ENCODE data around the gene GPAM. TPM values are rescaled to one million over a fixed set of nuclear protein-coding genes. Genes with fewer than 3 reads are reported as not detected.
A peak's percentile ranks its signal among the peaks of the same experiment; 100 is the strongest.
"Not testable (repeated sequence)": the region's sequence is repeated elsewhere in the genome, so short reads cannot be mapped to it uniquely, and the experiment has no call there.

Gene GPAM
- total RNA-seq = 5.5 and 8.0 TPM in 2 replicates

- TF ChIP-seq CTCF (conservative IDR thresholded peaks at IDR 0.05; ENCODE audit: low read depth, low read length) = no peak
- peak; percentile 32 for DNase-seq (ENCODE audit: low read depth)
- peak within 1 kb of the TSS; percentile 95 for H3K4me3 ChIP-seq (ENCODE audit: low read depth, low read length)
These were observed at the start of gene GPAM for GRCh38 chr10:112183329-112184051. TSS of gene GPAM (minus strand) at chr10:112183765. CDS start at chr10:112181784, 1,981 bp downstream.

GRCh38 chr10:112232670-112233069 is 49.1 kb upstream of the GPAM start:
- no peak overlapping the region for H3K4me3 ChIP-seq (ENCODE audit: low read depth, low read length)
- no peak for TF ChIP-seq CTCF (conservative IDR thresholded peaks at IDR 0.05; ENCODE audit: low read depth, low read length)
- DNase-seq (ENCODE audit: low read depth) = no peak

- no peak overlapping the region for H3K4me3 ChIP-seq (ENCODE audit: low read depth, low read length)
- no peak for DNase-seq (ENCODE audit: low read depth)
These were observed 48.2 kb upstream of the GPAM start for GRCh38 chr10:112231602-112232400.

GRCh38 chr10:112230325-112230988 is 46.9 kb upstream of the GPAM start:
- DNase-seq (ENCODE audit: low read depth) = no peak
- no peak for TF ChIP-seq CTCF (conservative IDR thresholded peaks at IDR 0.05; ENCODE audit: low read depth, low read length)
- no peak overlapping the region for H3K4me3 ChIP-seq (ENCODE audit: low read depth, low read length)

More at GRCh38 chr10:112231602-112232400, 48.2 kb upstream of the GPAM start:
- TF ChIP-seq CTCF (conservative IDR thresholded peaks at IDR 0.05; ENCODE audit: low read depth, low read length) = no peak

- no peak for DNase-seq (ENCODE audit: low read depth)
- H3K4me3 ChIP-seq (ENCODE audit: low read depth, low read length) = no peak overlapping the region
- no peak for TF ChIP-seq CTCF (conservative IDR thresholded peaks at IDR 0.05; ENCODE audit: low read depth, low read length)
These were observed 46.3 kb upstream of the GPAM start for GRCh38 chr10:112229901-112230300.

- H3K4me3 ChIP-seq (ENCODE audit: low read depth, low read length) = no peak overlapping the region
- DNase-seq (ENCODE audit: low read depth) = no peak
- TF ChIP-seq CTCF (conservative IDR thresholded peaks at IDR 0.05; ENCODE audit: low read depth, low read length) = no peak
These were observed 45.5 kb upstream of the GPAM start for GRCh38 chr10:112229096-112229495.

- not testable (repeated sequence) for H3K4me3 ChIP-seq (ENCODE audit: low read depth, low read length); DNase-seq (ENCODE audit: low read depth)
These were observed 45.0 kb upstream of the GPAM start for GRCh38 chr10:112228366-112229088.

Data from epithelial cell of proximal tubule (primary cell).